Lung (tissue), 12 donors: Measurements from ENCODE around the gene BEAN1. TPM values are rescaled to one million over a fixed set of nuclear protein-coding genes. Genes with fewer than 3 reads are reported as not detected.

Source experiments
- ATAC-seq: fragments of 200-7000 bp; cut with Tn5 transposase; one replicate; pipeline ENCODE4 v1.9.1; 2020; ENCODE audit warnings: moderate number of reproducible peaks; ENCODE audit not compliant: insufficient read depth, low FRiP score
- DNase-seq, 3 donors: peaks; one replicate each; pipeline ENCODE4 v3.0.0-alpha.2; 2013 to 2017
- H3K27ac ChIP-seq, 2 donors: one replicate each; pipeline ENCODE4 v1.5.1; 2013; ENCODE audit warnings: mild to moderate bottlenecking in 2 of 2, moderate library complexity in 2 of 2, control low read depth in 1 of 2, inconsistent platforms in 1 of 2, low read depth in 1 of 2, low read length in 1 of 2
- H3K27me3 ChIP-seq, 3 donors: one replicate each; pipeline ENCODE4 v1.5.1; 2013; ENCODE audit warnings: low read length in 2 of 3; ENCODE audit not compliant: control insufficient read depth in 3 of 3, insufficient read depth in 3 of 3
- H3K36me3 ChIP-seq, 4 donors: one replicate each; pipeline ENCODE4 v1.5.1; 2013; ENCODE audit warnings: low read length in 4 of 4, mild to moderate bottlenecking in 1 of 4, moderate library complexity in 1 of 4; ENCODE audit not compliant: control insufficient read depth in 4 of 4, insufficient read depth in 4 of 4
- H3K4me1 ChIP-seq, 5 donors: one replicate each; pipeline ENCODE4 v1.5.1; 2013; ENCODE audit warnings: low read length in 5 of 5, mild to moderate bottlenecking in 2 of 5, moderate library complexity in 1 of 5; ENCODE audit not compliant: control insufficient read depth in 5 of 5, insufficient read depth in 5 of 5
- H3K4me3 ChIP-seq: one replicate; pipeline ENCODE4 v1.5.1; 2013; ENCODE audit warnings: mild to moderate bottlenecking, control low read depth, moderate library complexity
- H3K9ac ChIP-seq, 2 donors: one replicate each; pipeline ENCODE4 v1.5.1; 2013; ENCODE audit warnings: low read length in 2 of 2, control low read depth in 1 of 2; ENCODE audit not compliant: insufficient read depth in 1 of 2
- H3K9me3 ChIP-seq, 4 donors: one replicate each; pipeline ENCODE4 v1.5.1; 2013; ENCODE audit warnings: low read length in 3 of 4, mild to moderate bottlenecking in 1 of 4, moderate library complexity in 1 of 4; ENCODE audit not compliant: control insufficient read depth in 4 of 4, insufficient read depth in 3 of 4
- WGBS, 2 donors: extraction: QIAGEN DNeasy Blood & Tissue Kit; methylation state at CpG; one replicate each; pipeline ENCODE4 v1.1.7; 2013; 5-methylcytosine and 5-hydroxymethylcytosine counted together
- polyA plus RNA-seq, 2 donors: library from polyadenylated mRNA; stranded (reverse); fragments of 200-250 nt; gene quantifications; one replicate each; pipeline ENCODE4 v1.2.1, GENCODE V29; 2013
- total RNA-seq, 2 donors: library from RNA; depleted of rRNA in 1 of 2; stranded (reverse); fragments of >200 nt in 1 of 2; gene quantifications; one replicate each; pipeline ENCODE4 v1.2.1, GENCODE V29; 2014 to 2021
- TF ChIP-seq, protein P1 (sequence below): IDR thresholded peaks from 2 replicates; pipeline ENCODE4 v1.5.1; 2012; ENCODE audit warnings: mild to moderate bottlenecking; ENCODE audit errors: control extremely low read depth, extremely low read depth
- donor health status: control.
- donor health status: control.
- donor health status: Bipolar disorder and iron deficiency.
- donor health status: healthy.
- donor health status: DM: yes; HTN: yes; CAD: no.

The BEAN1 gene
- total and polyA plus RNA-seq, 4 donors: 0.16 to 3.2 (median 0.25) TPM

DNA sequence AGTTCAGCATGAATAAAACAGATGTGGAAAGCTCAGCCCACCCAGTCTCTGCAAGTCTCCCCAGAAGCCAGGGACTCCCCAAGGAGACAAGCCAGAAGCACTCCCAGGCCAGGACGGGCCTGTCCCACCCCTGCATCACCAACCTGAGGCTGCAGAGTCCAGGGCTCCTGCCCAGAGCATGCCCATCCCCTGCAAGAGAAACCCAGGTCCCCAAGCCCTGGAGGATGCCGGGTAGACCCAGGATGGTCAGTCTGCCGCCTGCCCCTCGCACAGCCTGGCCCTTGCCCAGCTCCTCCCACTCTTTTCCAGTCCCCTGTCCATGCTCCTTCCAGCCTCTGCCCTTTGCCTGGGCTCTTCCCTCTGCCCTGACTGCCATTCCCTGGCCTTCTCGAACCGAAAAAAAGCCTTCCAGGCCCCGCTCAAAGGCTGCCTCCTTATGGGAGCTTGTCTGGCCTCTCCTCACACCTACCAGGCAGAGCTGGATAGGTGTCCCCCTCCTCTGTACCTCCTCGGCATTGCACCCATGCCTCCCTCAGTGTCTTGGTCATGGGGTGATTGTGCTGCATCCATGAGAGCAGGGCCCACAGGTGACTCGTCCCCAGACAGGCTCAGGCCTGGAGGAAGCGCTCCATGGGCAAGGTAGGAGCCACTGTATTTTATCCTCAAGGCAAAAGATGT, 44.8 kb downstream of the BEAN1 start:
- TF ChIP-seq, protein P1, sequence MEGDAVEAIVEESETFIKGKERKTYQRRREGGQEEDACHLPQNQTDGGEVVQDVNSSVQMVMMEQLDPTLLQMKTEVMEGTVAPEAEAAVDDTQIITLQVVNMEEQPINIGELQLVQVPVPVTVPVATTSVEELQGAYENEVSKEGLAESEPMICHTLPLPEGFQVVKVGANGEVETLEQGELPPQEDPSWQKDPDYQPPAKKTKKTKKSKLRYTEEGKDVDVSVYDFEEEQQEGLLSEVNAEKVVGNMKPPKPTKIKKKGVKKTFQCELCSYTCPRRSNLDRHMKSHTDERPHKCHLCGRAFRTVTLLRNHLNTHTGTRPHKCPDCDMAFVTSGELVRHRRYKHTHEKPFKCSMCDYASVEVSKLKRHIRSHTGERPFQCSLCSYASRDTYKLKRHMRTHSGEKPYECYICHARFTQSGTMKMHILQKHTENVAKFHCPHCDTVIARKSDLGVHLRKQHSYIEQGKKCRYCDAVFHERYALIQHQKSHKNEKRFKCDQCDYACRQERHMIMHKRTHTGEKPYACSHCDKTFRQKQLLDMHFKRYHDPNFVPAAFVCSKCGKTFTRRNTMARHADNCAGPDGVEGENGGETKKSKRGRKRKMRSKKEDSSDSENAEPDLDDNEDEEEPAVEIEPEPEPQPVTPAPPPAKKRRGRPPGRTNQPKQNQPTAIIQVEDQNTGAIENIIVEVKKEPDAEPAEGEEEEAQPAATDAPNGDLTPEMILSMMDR: no peak
- no peak overlapping the region for H3K9ac ChIP-seq
- no peak overlapping the region for H3K4me3 ChIP-seq
- peaks cover 0 to 4% (median 0%) of the 10 kb centered on the region in 4 donors for H3K9me3 ChIP-seq
- H3K36me3 ChIP-seq: no peaks in the 10 kb centered on the region
- H3K27me3 ChIP-seq: no peaks in the 10 kb centered on the region
- DNase-seq: no peak
- ATAC-seq: no peak
- H3K27ac ChIP-seq: no peak overlapping the region
- peaks cover 0 to 7% (median 0%) of the 10 kb centered on the region in 5 donors for H3K4me1 ChIP-seq
- 93 to 95% methylated on average over 10 of the region's 10 CpGs for WGBS, 2 donors

DNA sequence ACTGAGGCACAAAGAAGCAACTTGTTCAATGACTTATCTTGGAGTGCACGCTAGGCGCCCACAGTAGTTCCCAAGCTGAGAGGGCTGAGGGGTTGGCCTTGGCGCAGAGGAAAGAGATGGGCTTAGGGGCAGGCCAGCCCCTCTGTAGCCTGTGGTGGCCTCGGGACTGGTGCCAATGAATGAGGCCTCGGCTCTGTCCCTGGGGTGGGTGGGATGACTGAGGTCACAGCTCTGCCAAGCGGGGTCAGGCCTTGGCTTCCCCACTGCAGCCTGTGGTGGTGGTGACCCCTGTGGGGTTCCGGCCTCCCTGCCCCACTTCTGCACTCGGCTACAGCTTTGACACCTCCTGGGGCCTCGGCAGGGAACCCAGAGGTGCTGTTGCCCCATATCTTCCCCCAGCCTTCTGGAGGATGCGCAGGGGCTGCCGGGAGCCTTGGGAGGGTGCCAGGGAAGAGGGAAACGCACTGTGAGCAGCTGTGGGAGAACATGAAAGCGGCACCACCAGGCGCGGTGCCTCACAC, 46.0 kb downstream of the BEAN1 start:
- Histone ChIP-seq H3K4me3 (no peak overlapping the region), H3K27me3 (no peaks in the 10 kb centered on the region), H3K9me3 (no peaks in the 10 kb centered on the region), H3K9ac (no peak overlapping the region), H3K4me1 (peaks cover 0 to 7% (median 0%) of the 10 kb centered on the region in 5 donors), H3K36me3 (no peaks in the 10 kb centered on the region), H3K27ac (no peak overlapping the region)
- DNase-seq (no peak), ATAC-seq (no peak)
- 86 to 96% methylated on average over 13 to 15 of the region's 15 CpGs for WGBS, 2 donors
- TF ChIP-seq, protein P1: no peak

DNA sequence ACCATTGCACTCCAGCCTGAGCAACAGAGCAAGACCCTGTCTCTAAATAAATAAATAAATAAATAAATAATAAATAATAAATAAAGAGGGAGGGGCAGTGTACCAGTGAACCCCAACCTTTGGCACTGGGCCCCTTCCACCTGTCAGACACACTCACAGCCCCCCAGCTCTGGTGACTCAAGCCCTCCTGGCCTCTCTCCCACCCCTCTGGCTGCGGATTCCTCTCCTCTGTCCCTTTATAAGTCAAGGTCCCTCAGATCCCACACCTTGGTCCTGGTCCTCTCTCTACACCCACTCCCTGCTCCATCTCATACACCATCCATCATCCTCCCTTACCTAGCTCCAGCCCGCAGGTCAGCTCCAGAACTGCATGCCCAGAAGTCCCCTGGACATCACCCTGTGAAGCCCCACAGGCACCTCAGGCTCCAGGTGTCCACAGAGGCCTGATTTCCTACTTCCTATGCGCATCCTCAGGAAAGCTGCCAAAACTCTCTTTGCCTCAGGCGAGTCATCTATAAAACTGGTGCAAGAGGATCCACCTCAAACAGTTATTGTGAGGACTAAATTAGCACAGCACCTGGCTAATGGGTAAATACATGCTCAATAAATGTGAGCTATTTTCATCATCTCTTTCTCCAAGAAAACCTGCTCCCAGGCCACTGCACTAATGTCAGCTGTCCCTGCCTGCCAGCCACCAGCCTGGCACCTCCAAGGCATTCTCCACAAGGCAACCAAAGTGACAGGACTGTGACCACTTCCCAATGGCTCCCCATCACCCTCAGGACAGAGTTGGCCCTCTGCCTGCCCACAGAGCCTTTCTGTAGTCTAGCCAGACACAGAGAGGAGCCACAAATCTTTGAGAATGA, 46.8 kb downstream of the BEAN1 start:
- Histone ChIP-seq H3K9me3 (no peaks in the 10 kb centered on the region), H3K27ac (no peak overlapping the region), H3K9ac (no peak overlapping the region), H3K36me3 (no peaks in the 10 kb centered on the region), H3K27me3 (no peaks in the 10 kb centered on the region), H3K4me1 (peaks cover 0 to 7% (median 0%) of the 10 kb centered on the region in 5 donors), H3K4me3 (no peak overlapping the region)
- DNase-seq: no peak
- WGBS, 2 donors: 89% methylated on average over 4 of the region's 4 CpGs
- TF ChIP-seq, protein P1: no peak
- ATAC-seq: no peak
